Measurements from ENCODE around the gene MAP4K4.
"Not testable (repeated sequence)": the region's sequence is repeated elsewhere in the genome, so short reads cannot be mapped to it uniquely, and the experiment has no call there.

MAP4K4 gene

GRCh38 chr2:101924311-101924710, 226.8 kb downstream of the MAP4K4 start:
- DNase-seq; intact Hi-C loops (cut with DNase I): not testable (repeated sequence)

GRCh38 chr2:101930019-101930418, 232.5 kb downstream of the MAP4K4 start:
- intact Hi-C loops (cut with DNase I): no loop called here
- no peak for DNase-seq

GRCh38 chr2:101930847-101931246, 233.3 kb downstream of the MAP4K4 start:
- intact Hi-C loops (cut with DNase I): no loop called here
- no peak for DNase-seq

GRCh38 chr2:101931402-101931801, 233.9 kb downstream of the MAP4K4 start:
- intact Hi-C loops (cut with DNase I): no loop called here
- DNase-seq: no peak

GRCh38 chr2:101935764-101936163, 238.3 kb downstream of the MAP4K4 start:
- not testable (repeated sequence) for DNase-seq

GRCh38 chr2:101942851-101943250, 245.3 kb downstream of the MAP4K4 start:
- no peak for DNase-seq
- intact Hi-C loops (cut with DNase I): no loop called here

More at GRCh38 chr2:101935764-101936163, 238.3 kb downstream of the MAP4K4 start:
- intact Hi-C loops (cut with DNase I): not testable (repeated sequence)
